Fibroblast of skin of left quadriceps (primary cell): ENCODE results near the gene BPIFB3.

ENCODE experiments used
- DNase-seq, 2 experiments: peaks; one replicate each; pipeline ENCODE4 v3.0.0-alpha.2; 2013; ENCODE audit warnings: low read depth in 2 of 2

BPIFB3 gene, protein sequence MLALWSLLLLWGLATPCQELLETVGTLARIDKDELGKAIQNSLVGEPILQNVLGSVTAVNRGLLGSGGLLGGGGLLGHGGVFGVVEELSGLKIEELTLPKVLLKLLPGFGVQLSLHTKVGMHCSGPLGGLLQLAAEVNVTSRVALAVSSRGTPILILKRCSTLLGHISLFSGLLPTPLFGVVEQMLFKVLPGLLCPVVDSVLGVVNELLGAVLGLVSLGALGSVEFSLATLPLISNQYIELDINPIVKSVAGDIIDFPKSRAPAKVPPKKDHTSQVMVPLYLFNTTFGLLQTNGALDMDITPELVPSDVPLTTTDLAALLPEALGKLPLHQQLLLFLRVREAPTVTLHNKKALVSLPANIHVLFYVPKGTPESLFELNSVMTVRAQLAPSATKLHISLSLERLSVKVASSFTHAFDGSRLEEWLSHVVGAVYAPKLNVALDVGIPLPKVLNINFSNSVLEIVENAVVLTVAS

DNA sequence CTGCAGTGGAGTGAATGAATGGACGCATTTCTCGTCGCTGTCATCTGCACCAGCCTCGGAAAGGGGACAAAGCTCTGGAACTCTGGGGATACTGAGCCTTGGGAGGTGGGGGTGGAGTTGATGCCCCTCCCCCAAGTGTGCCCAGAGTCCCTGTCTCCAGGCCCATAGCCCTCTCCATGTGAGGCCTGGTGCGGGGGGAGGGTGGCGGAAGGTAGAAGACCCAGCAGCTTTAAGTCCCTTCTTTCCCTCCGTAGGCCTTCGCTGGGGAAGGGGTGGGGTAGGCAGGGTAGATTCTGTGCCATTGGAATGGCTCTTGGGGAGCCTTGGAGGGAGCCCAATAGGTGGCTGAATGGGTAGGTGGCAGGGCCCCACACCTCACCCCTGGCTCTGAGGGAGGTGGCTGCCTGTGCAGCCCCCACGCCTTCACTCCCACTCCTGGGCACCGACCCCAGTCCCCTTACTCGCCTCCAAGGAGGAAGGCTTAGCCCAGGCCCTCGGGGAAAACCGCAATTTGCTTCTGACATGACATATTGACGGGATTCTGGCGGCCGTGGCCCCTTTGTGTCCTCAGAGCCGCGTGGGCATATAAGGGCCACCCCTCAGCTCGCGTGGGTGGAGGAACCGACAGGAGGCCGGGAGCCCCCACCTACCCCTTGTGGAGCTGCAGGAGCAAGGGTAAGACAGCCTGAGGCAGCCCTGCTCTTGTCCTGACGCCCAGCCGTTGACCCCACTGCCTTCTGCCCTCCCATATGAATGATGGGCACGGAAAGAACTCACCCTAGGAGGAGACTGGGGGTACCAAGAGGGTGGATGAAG is at the start of gene BPIFB3:
Gene BPIFB3, plus strand, starts transcription at position 613 of the 816 bp plus-strand sequence. CDS start 1,533 bp downstream, outside the sequence.
- no peak for DNase-seq

- DNase-seq: no peak
Measured at GRCh38 chr20:33004141-33004751, 49.5 kb upstream of the BPIFB3 start, which contains the start of gene SUN5. Gene SUN5 (minus strand): TSS chr20:33004433. CDS start chr20:33004340, 93 bp downstream.

GRCh38 chr20:33005132-33005566 is 48.6 kb upstream of the BPIFB3 start:
- DNase-seq: no peak

- no peak for DNase-seq
Measured at GRCh38 chr20:33005908-33006775, 47.6 kb upstream of the BPIFB3 start.

- DNase-seq: no peak
Measured at GRCh38 chr20:33006776-33007375, 46.8 kb upstream of the BPIFB3 start.

- no peak for DNase-seq
Measured at GRCh38 chr20:33007376-33008335, 46.0 kb upstream of the BPIFB3 start, which contains the start of gene BPIFB2. Gene BPIFB2 (plus strand): TSS chr20:33007704. CDS start chr20:33008575, 871 bp downstream.

DNA sequence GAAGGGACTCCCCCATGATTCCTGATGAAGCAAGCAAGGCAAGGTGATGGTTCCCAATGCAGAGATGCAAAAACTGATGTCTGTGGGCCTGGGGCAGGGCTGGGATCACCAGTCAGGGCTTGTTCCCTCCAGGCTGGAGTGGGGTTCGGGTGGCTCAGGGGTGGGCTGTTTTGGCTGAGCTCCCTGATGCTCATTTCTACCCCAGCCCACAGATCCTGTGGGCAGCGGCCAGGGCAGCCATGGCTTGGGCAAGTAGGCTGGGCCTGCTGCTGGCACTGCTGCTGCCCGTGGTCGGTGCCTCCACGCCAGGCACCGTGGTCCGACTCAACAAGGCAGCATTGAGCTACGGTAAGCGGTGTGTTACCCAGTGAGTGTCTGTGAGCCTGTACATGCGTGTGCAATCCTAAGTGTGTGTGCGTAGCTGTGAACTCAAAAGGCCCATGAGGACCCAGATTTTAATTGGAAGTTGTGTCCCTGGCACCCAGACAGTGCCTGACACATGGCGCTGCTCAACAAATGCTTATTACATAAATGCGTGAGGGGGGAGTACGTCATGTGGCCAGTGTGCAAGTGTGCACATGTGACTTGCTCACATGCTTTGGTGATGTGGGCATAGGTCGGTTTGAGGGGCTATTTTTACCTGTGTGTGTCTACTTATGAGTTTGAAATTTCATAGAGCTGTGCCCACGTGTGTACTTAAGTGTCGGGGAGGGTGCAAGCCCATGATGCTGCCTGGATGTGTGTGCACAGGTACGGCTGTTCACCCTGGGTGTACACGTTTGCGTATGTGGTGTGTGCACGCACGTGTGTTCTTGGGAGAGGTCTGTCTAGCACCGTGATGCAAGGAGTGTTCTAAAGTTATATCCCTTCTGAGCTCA is 45.1 kb upstream of the BPIFB3 start:
- no peak for DNase-seq

GRCh38 chr20:33009214-33010132 is 44.2 kb upstream of the BPIFB3 start:
- no peak for DNase-seq

- DNase-seq: no peak
Measured at GRCh38 chr20:33010133-33010504, 43.6 kb upstream of the BPIFB3 start.

GRCh38 chr20:33010674-33011449 is 42.8 kb upstream of the BPIFB3 start:
- no peak for DNase-seq

DNA sequence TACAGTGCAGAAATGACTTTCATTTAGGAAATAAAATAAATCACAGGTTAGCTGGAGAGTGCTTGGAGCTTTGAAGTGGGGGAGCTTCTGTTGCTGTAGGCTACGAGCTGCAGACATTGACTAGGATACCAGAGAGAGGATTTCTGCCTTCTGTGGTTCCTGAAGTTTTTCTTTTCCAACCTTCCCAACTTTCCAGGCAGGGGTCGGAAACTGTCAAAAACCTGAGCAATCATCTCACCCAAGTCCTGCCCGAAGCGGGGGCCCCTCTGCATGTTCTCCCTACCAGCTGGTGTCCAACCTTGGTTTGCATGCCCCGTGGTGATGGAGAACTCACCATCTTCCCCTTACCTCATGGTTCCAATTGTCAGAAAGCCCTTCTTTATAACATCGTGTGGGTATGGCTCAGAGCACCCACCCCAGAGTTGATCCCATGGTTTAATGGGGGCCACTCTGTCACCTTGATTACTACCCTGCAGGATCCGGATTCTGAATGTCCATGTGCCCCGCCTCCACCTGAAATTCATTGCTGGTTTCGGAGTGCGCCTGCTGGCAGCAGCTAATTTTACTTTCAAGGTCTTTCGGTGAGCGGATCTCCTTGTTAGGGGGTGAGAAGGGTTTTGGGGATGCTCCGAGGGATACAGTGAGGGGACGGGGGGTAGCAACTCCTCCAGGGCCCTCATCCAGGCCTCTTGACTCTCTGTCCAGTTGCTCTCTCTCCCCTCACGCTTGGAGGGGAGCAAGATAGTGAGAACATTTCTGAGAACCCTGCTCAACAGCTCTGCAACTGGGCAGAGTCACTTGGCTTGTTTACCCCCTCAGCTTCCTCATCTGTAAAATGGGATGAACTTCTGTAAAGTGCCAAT is 41.1 kb upstream of the BPIFB3 start:
- DNase-seq: no peak

DNA sequence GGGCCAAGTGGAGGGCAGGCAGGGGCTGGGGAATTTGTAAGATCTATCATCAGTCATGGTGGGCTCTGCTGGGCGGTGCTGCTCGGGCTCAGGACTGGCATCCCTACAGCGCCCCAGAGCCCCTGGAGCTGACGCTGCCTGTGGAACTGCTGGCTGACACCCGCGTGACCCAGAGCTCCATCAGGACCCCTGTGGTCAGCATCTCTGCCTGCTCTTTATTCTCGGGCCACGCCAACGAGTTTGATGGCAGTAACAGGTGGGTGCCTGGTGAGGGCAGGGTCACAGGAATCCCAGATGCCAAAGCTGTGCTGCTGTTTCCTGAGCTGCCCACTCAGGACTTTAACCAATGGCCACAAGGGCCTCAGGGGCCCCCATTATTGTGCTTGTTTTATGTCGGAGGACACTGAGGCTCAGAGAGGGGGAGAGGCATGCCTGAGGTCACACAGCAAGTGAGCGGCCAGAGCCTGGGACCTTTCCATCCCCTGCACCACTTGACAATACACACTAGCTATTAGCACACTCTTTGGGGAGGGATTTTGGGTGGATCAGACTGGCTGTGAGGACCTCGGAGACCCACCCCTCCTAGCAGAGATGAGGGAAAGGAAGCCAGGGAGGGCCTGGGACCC is 39.9 kb upstream of the BPIFB3 start:
- no peak for DNase-seq

GRCh38 chr20:33014336-33015113 is 39.2 kb upstream of the BPIFB3 start:
- DNase-seq: no peak

DNA sequence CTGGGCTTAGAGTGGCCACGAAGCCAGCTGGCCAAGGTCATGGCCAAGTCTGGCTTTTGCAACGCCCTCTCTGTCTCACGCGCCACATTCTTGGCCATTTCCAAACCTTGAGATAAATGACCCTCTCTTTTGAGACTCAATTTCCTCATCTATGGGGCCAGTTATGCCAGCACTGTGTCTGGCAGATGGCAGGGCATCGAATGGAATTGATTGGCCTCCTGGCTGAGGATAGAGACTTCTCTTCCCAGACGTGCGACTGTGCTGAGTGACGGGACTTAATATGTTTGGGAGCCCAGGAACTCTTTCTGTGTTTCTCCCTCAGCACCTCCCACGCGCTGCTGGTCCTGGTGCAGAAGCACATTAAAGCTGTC is 38.6 kb upstream of the BPIFB3 start:
- DNase-seq: no peak
